Activated naive CD4-positive, alpha-beta T cell treated with anti-CD3 and anti-CD28 coated beads, Interleukin-2, amount 50 U/mL, for 16 hours (primary cell): ENCODE results near the gene ZNF615.
"Not testable (repeated sequence)": the region's sequence is repeated elsewhere in the genome, so short reads cannot be mapped to it uniquely, and the experiment has no call there.

Source experiments
- DNase-seq: peaks from one replicate; pipeline ENCODE4 v3.0.0-alpha.2; 2020

The ZNF615 gene

DNA sequence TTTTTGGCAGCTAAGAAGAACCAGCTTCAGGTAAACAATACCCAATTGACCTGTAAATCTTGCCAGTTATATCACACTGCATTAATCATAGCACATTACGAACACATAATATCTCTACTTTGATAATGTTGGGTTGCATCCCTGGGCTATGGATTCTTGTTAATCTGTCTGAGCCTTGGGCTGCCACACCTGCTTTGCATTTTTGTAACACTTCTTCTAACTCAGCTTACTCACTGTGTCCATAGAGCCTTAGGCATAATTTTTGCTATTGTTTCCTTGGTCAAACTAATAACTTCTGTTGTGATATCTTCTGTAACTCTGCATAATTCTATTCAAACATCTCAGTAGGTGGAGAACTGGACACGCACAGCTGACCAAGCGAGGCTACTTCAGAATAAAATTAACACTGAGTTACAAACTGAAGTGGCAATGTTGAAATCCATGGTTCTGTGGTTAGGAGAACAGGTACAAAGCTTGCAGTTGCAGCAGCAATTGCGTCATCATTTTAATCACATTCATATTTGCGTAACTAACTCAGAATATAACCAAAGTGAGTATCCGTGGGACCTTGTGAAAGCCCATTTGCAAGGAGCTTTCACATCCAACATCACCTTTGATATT lies 27.8 kb downstream of the ZNF615 start:
- DNase-seq = no peak

DNA sequence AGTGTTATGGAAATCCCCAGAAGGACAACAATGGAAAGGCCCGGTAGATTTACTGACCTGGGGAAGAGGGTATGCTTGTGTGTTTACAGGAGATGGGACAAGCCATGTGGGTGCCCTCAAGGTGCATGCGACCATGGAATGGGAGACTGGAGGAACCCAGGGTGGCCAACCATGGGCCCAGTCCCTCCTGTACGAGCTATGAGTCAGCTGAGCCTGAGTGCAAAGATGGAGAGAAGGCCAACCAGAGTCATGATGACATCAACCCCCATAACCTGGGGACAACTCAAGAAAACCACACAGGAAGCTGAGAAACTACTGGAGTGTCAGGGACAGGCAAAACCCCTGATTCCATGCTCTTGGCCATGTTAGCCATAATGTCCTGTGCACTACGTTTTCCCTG lies 29.1 kb downstream of the ZNF615 start:
- no peak for DNase-seq

- no peak for DNase-seq
Measured at GRCh38 chr19:51977346-51977745, 30.7 kb downstream of the ZNF615 start.

GRCh38 chr19:51976852-51977251 lies 31.2 kb downstream of the ZNF615 start:
- DNase-seq = no peak

DNA sequence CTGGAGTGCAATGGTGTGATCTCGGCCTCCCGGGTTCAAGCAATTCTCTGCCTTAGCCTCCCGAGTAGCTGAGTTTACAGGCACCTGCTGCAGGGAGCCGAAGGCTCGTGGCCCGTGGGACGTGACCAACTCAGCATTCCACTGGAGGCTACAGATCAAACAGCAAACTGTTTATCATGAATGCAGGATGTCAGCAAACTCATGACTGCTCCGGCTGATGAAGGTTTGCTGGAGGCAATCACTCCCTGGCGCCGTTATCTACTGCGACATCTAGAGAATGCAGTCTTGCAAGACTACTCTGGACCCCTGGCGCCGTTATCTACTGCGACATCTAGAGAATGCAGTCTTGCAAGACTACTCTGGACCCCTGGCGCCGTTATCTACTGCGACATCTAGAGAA lies 32.2 kb downstream of the ZNF615 start:
- not testable (repeated sequence) for DNase-seq

GRCh38 chr19:51971624-51972023 lies 36.4 kb downstream of the ZNF615 start:
- no peak for DNase-seq

GRCh38 chr19:51970718-51971117 lies 37.3 kb downstream of the ZNF615 start:
- DNase-seq = no peak

DNA sequence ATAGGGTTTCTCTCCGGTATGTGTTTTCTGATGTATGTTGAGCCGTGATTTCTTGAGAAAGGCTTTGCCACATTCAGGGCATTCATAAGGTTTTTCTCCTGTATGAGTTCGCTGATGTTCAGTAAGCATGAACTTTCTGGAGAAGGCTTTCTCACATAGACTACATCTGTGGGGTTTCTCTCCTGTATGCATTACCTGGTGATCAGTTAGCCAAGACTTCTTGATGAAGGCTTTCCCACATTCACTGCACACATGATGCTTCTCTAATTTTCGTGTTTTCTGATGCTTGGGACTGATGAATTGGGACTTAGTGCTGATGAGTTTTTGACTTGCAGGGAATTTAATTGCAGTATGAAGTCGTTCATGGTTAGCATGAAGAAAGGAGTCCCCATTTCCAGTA lies 42.4 kb downstream of the ZNF615 start:
- no peak for DNase-seq

GRCh38 chr19:51960621-51961233 lies 47.3 kb downstream of the ZNF615 start:
- not testable (repeated sequence) for DNase-seq

DNA sequence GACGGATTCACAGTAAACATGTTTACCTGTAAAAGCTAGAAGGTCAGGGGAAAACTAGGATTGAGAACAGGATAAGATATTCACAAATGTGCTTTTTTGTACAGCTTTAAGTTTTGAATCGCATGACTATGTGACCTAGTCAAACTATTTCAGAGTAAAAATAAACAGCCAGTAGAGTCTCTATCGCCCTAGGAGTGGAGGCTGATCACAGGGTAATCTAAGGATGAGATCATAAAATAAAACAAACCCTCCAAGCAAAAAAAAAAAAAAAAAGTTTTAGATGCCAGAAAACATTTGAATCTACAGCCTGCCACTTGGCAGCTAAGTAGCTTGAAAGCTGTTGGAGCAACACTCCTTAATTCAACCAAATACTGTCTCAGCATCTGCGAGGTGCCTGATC lies 48.2 kb downstream of the ZNF615 start:
- no peak for DNase-seq

DNA sequence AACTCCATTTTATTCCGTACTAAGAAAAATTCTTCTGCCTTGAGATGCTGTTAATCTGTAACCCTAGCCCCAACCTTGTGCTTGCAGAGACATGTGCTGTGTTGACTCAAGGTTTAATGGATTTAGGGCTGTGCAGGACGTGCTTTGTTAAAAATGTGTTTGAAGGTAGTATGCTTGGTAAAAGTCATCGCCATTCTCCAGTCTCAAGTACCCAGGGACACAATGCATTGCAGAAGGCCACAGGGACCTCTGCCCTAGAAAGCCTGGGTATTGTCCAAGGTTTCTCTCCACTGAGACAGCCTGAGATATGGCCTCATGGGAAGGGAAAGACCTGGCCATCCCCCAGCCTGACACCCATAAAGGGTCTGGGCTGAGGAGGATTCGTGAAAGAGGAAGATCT lies 50.2 kb downstream of the ZNF615 start:
- not testable (repeated sequence) for DNase-seq

- no peak for DNase-seq
Measured at GRCh38 chr19:51948975-51949374, 59.0 kb downstream of the ZNF615 start.

DNA sequence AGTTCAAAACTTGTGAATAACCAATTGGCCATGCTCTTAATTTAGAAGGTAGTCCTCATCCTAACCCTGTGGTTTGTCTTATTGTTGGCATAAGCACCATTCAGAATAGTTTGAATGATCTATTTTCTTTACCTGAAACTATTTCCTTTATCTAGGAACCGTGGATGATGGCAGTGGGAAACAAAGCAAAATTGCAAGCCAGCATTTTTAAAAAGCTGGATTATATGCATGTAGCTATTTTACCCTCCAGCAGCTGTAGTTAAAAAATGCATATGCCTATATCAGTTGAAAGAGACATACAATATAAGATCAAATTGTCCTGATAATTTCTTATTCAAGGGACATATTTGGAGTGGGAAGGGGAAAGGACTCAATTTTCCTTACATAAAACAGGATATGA lies 61.4 kb downstream of the ZNF615 start:
- no peak for DNase-seq

- DNase-seq = no peak
Measured at GRCh38 chr19:51944798-51945552, 63.0 kb downstream of the ZNF615 start.
